ENCODE data around the gene DNAL4.

DNAL4 gene

GRCh38 chr22:38735126-38735464 is 58.8 kb downstream of the DNAL4 start:
- Mint-ChIP-seq H3K9me3 (no peaks in the 10 kb centered on the region), H3K27ac (peak overlapping the region; percentile 86), H3K36me3 (peaks cover 70% of the 10 kb centered on the region), H3K4me1 (peaks cover 55% of the 10 kb centered on the region), H3K27me3 (no peaks in the 10 kb centered on the region), H3K4me3 (no peak overlapping the region)
- no peak for ATAC-seq

GRCh38 chr22:38734421-38735100 is 59.4 kb downstream of the DNAL4 start:
- peaks cover 55% of the 10 kb centered on the region for H3K4me1 Mint-ChIP-seq
- no peak for ATAC-seq

DNA sequence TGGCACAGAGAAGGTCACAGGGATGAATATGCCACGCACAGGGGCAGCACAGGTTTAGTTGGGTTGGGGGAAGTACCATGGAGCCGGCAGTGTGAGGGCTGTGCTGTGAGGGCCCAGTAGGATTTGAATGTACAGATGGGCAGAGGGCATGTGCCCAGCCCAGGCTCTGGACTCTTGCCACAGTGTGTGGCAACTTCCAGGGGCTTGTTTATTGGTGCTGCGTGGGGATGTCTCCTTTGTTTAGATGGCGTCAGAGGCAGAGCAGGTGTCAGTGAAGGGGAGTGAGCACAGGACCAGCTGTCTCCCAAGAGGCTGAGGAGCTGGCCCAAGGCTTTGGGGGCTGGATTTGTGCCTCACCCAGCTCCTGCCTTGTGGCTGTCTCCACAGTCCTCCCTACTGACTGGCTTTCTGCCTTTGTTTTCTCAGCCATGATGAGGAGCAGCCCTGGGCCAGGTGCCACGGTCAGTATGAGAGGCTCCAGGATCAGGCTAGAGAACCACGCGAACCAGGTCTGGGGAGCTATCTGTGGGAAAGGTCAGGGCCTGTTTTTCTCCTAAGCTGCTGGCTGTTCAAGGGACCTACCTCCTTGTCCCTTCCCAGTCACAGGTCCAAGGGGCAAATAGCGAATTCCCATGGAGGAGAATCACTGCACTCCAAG is 60.1 kb downstream of the DNAL4 start:
- no peak overlapping the region for H3K4me3 Mint-ChIP-seq
- H3K27me3 Mint-ChIP-seq = no peaks in the 10 kb centered on the region
- no peak for ATAC-seq

More at GRCh38 chr22:38734421-38735100, 59.4 kb downstream of the DNAL4 start:
- Mint-ChIP-seq H3K27me3 (no peaks in the 10 kb centered on the region), H3K36me3 (peaks cover 67% of the 10 kb centered on the region), H3K27ac (peak overlapping the region; percentile 86), H3K9me3 (no peaks in the 10 kb centered on the region), H3K4me3 (no peak overlapping the region)

DNA sequence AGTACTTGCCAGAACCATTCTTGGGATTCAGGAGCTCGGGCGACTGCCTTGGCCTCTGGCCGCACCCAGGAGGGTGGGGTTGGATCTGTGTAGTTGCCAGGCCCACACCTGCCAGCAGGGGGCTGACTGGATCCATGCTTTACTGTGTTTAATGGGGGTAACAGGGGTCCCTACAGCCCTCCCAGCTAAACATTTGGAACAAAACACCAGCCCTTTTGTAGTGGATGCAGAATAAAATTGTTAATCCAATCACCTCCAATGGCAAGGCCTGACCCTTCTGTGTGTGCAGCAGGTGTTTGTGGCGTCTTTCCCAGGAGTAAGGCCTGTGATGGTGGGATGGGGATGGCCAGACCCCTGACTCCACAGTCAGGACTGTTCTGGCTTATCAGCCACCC is 60.6 kb downstream of the DNAL4 start:
- peak; percentile 67 for ATAC-seq
- H3K4me1 Mint-ChIP-seq = peaks cover 55% of the 10 kb centered on the region
- no peaks in the 10 kb centered on the region for H3K27me3 Mint-ChIP-seq

More for the DNA sequence above, 60.1 kb downstream of the DNAL4 start:
- peaks cover 55% of the 10 kb centered on the region for H3K4me1 Mint-ChIP-seq
- no peaks in the 10 kb centered on the region for H3K9me3 Mint-ChIP-seq
- H3K36me3 Mint-ChIP-seq = peaks cover 66% of the 10 kb centered on the region
- peak overlapping the region; percentile 72 for H3K27ac Mint-ChIP-seq

DNA sequence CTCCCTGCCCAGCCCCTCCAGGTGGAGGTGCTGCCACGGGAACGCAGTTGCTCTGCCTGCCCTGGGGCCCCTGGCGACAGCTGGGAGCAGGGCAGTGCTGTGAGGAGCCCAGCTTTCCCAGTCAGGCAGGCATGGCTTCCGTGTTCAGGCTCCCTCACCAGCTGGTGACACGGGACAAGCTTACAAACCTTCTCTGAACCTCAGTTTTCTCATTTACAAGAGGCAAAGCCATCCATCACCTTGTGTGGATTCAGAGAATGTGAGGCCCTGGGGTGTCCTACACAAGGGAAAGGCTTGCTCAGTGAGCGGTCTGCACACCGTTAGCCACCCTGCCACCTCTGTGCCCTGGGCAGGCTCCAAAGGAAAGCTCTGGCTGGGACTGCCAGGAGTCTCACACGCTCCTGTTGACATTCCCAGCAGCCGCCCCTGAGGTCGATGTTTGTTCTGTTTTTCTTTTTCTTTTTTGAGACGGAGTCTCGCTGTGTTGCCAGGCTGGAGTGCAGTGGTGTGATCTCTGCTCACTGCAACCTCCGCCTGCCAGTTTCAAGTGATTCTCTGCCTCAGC is 61.6 kb downstream of the DNAL4 start:
- Mint-ChIP-seq H3K9me3 (no peaks in the 10 kb centered on the region), H3K4me3 (no peak overlapping the region), H3K36me3 (peaks cover 65% of the 10 kb centered on the region), H3K4me1 (peaks cover 47% of the 10 kb centered on the region), H3K27ac (peak overlapping the region; percentile 72), H3K27me3 (no peaks in the 10 kb centered on the region)
- ATAC-seq = no peak

More for the DNA sequence above, 60.6 kb downstream of the DNAL4 start:
- Mint-ChIP-seq H3K4me3 (no peak overlapping the region), H3K36me3 (peaks cover 68% of the 10 kb centered on the region), H3K27ac (peak overlapping the region; percentile 72), H3K9me3 (no peaks in the 10 kb centered on the region)

DNA sequence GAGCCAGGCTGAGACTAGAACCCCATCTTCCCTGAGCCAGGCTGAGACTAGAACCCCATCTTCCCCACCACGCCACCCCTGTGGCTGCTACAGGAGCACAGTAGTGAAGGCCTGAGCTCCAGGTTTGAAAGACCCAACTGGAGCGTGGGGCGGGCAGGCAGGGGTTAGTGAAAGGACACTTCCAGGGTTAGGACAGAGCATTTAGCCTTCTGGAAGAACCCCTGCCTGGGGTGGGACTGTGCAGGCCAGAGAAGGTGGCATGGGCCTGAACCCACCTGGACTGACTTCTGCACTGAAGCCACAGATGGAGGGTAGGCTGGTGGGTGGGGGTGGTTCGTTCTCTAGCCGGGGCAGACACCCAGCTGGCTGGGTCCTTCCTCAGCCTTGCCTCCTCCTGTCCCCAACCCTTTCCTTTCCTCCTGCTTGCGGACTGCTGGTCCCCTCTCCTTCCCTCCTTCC is 62.2 kb downstream of the DNAL4 start:
- no peak for ATAC-seq
- H3K4me1 Mint-ChIP-seq = peaks cover 41% of the 10 kb centered on the region
- H3K4me3 Mint-ChIP-seq = no peak overlapping the region
- H3K9me3 Mint-ChIP-seq = no peaks in the 10 kb centered on the region
- H3K27me3 Mint-ChIP-seq = no peaks in the 10 kb centered on the region
- H3K36me3 Mint-ChIP-seq = peaks cover 65% of the 10 kb centered on the region
- H3K27ac Mint-ChIP-seq = peak overlapping the region; percentile 47

DNA sequence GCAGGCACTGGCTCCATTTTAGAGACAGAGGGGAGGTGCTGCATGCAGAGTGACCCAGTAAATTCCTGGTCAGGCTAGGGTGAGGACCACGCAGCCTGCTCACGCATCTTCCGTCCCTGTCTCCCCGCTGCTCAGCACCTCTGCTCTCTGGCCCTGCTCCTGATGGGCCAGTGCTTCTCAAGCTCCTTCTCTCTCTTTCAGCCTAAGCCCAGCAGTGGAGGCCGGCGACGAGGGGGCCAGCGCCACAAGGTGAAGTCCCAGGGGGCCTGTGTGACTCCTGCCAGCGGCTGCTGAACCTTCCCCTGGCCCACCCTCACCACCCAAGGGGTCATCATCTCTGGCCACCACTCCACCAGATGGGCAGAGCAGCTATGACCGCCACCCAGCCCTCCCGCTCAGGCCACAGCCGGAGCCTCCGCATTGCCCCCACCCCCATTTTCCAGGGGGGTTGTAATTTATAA is 63.5 kb downstream of the DNAL4 start:
- Mint-ChIP-seq H3K27ac (no peak overlapping the region), H3K4me1 (peaks cover 28% of the 10 kb centered on the region), H3K4me3 (no peak overlapping the region), H3K36me3 (peaks cover 66% of the 10 kb centered on the region), H3K27me3 (no peaks in the 10 kb centered on the region), H3K9me3 (no peaks in the 10 kb centered on the region)
- no peak for ATAC-seq

GRCh38 chr22:38729946-38730345 is 64.0 kb downstream of the DNAL4 start:
- H3K36me3 Mint-ChIP-seq = peaks cover 67% of the 10 kb centered on the region
- H3K4me3 Mint-ChIP-seq = no peak overlapping the region
- H3K27me3 Mint-ChIP-seq = no peaks in the 10 kb centered on the region
- no peaks in the 10 kb centered on the region for H3K9me3 Mint-ChIP-seq
- H3K27ac Mint-ChIP-seq = no peak overlapping the region
- peaks cover 23% of the 10 kb centered on the region for H3K4me1 Mint-ChIP-seq
- no peak for ATAC-seq

DNA sequence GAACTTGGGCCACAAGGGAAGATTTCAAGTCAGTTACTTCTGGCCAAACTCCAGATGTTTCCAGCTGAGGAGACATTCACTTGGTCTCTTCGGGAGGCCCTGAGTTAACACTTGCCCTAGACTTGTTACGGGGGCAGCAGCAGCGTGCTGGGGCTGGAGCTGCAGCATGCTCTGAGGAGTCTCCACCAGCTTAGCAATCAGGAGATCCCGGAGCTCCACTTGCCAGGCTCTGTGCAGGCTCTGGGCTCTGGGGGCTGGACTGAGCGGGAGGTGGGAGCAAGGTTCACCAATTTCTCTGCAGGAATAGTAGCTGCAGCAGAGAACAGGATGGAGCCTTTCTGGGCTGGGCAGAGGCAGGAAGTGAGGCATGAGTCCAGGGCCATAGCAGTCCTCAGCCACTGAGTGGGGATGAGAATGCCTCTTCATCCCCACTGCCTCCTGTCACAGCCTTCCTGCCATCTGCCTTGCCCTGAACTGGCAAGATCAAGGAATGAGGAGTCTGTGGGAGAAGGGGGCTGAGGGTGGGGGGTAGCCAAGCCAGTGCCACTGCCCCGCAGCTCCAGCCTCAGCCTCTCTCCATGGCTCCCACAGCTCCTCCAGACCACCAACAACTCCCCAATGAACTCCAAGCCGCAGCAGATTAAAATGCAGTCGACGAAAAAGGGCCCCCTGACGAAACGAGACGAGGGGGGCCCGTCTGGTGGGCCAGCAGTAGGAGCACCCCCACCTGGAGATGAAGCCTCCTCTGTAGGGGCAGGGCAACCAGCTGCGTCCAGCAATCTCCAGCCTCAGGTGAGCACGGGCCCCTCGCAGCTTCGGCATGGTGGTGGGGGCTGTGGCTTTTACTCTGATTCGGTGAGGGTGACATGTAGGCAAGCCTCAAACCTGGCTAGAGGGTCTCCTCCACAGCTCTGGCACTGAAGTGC is 64.8 kb downstream of the DNAL4 start:
- ATAC-seq = no peak
- Mint-ChIP-seq H3K4me3 (no peak overlapping the region), H3K27ac (no peak overlapping the region), H3K4me1 (peaks cover 15% of the 10 kb centered on the region), H3K27me3 (no peaks in the 10 kb centered on the region), H3K36me3 (peaks cover 69% of the 10 kb centered on the region), H3K9me3 (no peaks in the 10 kb centered on the region)
